H1 (cell line): ENCODE results near the gene FLVCR2. TPM values are rescaled to one million over a fixed set of nuclear protein-coding genes. Genes with fewer than 3 reads are reported as not detected.

Experiments used
- CTBP2 ChIP-seq: IDR thresholded peaks from 2 replicates; pipeline ENCODE4 v1.7.0; 2011; ENCODE audit warnings: borderline replicate concordance, mild to moderate bottlenecking, moderate library complexity, mixed read lengths, low read length; ENCODE audit not compliant: insufficient read depth, insufficient read length
- FOSL1 ChIP-seq: IDR thresholded peaks from 2 replicates; pipeline ENCODE4 v1.6.1; 2011; ENCODE audit warnings: mild to moderate bottlenecking, low read depth, low read length, moderate library complexity; ENCODE audit not compliant: insufficient read depth
- RNF2 ChIP-seq: fragments of 200-900, 300-1000 bp; sonication (generic); IDR thresholded peaks from 2 replicates; pipeline ENCODE4 v1.7.1; 2016; ENCODE audit warnings: borderline replicate concordance, low read depth, mild to moderate bottlenecking, antibody characterized with exemption, low read length; ENCODE audit not compliant: poor library complexity, severe bottlenecking; ENCODE audit errors: missing control alignments
- SIN3A ChIP-seq, 2 experiments: IDR thresholded peaks in 1 of 2; conservative IDR thresholded peaks in 1 of 2; 2 replicates each; pipeline ENCODE4 v1.6.1; 2011 to 2012; ENCODE audit warnings: low read length in 2 of 2, improper control_type of control experiment in 1 of 2, low read depth in 1 of 2, mild to moderate bottlenecking in 1 of 2
- polyA plus RNA-seq, 7 experiments: library from polyadenylated mRNA; depleted of rRNA in 3 of 7; stranded (reverse) in 5 of 7; unstranded in 2 of 7; fragments of >200 nt in 5 of 7; fragments of 200-250 nt in 2 of 7; gene quantifications; 1 replicate in 5 of 7; 2 replicates in 1 of 7; 4 replicates in 1 of 7; pipeline versions ENCODE4 v1.2.1 to v1.2.3, GENCODE V29; 2011 to 2013; ENCODE audit warnings: missing spikeins in 2 of 7, mixed read lengths in 2 of 7
- total RNA-seq: library from RNA; stranded (reverse); fragmentation: NEBNext Ultra II Directional; extraction: Animal tissue kit (Norgen Biotek cat#: 25700); gene quantifications from 2 replicates; pipeline ENCODE4 v1.2.1, GENCODE V29; 2021

Gene FLVCR2
- total and polyA plus RNA-seq, 2 of the 8 experiments (the other 6 are each of a cell fraction or from before 2014, with no cell fraction given) = 7.1 to 8.2 TPM

GRCh38 chr14:75654127-75654732 is 75.8 kb downstream of the FLVCR2 start (continued):
- TF ChIP-seq FOSL1 (no peak), CTBP2 (no peak), RNF2 (no peak), SIN3A (conservative IDR thresholded peaks at IDR 0.05 in 1 of 2, IDR thresholded peaks at IDR 0.05 in 1 of 2; ENCODE audit: low read depth in 1 of 2, low read length in 2 of 2) (no peak)
